Raji (cell line): ENCODE data around the gene STK11IP.

ENCODE experiments used
- POLR2A ChIP-seq: IDR thresholded peaks from 2 replicates; pipeline ENCODE4 v1.6.1; 2011; ENCODE audit warnings: low read depth, low read length, control low read depth; ENCODE audit not compliant: insufficient read depth

Gene STK11IP

DNA sequence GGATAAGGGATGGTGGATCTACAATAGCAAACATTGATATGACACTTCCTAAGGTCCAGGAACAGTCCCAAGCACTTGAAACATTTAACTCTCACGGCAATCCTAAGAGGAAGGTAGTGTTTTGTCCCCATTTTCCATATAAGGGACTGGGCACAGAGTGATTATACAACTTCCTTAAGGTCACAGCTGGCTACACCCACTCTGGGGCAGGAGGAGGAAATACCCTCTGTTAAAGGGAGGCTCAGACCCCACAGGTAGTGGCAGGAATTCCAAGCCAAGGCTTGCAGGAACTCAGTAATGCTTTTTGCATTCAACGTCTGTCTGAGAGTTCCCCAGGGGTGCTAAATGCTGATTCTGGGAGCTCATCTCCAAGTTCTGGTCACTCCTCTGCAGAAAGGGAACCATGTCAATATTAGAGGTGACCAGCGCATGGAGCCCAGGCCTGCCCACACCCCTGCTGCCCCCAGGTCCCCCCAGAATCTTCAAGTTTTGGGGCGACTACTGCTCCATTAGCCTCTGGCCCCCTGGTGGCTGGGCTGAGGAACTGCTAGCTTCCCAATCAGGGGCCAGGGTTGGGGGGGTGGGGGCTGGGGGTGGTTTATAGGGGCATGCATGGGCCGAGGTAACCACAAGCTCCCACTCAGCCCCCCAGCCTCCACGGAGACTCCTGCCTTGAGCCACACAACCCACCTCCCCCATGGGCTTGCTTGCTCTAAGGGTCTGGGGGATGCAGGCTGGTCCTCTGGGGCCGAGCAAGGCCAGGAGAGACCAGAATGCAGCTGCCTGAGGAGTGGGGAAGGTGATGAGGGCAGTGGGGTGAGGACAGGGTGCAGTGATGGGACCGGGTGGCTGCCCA, 37.4 kb upstream of the STK11IP start:
- no peak for TF ChIP-seq POLR2A

DNA sequence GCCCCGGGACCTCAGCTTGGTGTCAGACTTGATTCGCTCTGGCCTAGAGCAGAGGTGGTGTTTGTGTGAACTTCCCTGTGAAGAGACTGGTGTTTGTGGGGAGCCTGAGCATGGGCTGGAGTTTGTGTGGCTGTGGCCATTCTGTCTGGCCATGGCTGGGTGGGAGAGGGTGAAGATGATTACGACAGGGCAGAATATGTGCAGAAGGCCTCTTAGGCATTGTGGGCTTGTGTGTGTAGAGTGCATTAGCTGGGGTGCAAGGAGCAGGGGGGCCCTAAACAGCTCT, 36.8 kb upstream of the STK11IP start:
- TF ChIP-seq POLR2A, result no peak

DNA sequence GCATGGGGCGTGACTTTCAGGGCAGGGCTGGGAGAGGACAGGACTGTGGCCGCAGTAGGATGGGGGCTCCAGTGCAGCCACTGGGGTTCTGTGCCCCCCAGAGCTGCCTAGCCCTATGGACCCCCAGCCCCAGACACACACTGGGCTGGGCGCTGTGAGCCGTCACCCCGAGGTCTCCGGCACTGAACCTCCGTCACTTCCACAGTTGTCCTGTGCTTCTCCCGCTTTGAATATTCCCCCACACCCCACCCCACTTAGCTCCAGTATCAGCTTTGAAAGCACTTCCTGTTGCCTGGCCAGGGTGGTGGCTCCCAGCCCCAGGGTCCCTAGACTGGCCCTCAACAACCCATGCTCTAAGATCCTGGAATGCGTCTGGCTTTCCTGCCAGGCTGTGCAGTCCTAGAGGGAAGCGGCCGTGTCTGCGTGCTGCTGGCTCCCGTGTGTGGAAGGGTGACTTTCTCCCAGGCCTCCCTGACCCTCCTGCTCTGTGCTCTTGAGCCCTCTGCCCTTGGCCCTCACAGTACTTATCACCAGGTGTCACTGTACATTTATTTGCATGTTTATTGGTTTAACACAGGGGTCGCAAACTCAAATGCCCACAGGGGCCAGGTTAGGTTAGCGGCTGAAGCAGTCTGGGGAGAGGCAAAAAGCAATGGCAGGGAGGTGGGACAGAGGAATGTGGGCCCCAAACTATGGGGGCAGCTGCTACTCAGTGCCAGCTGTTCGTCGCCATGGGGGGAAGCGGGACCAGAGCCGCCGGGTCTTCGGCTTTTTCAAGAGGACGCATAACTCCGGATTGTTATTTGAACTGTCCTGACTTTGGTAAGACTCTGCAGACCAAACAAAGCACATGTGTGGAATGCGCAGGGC, 36.2 kb upstream of the STK11IP start:
- no peak for TF ChIP-seq POLR2A

DNA sequence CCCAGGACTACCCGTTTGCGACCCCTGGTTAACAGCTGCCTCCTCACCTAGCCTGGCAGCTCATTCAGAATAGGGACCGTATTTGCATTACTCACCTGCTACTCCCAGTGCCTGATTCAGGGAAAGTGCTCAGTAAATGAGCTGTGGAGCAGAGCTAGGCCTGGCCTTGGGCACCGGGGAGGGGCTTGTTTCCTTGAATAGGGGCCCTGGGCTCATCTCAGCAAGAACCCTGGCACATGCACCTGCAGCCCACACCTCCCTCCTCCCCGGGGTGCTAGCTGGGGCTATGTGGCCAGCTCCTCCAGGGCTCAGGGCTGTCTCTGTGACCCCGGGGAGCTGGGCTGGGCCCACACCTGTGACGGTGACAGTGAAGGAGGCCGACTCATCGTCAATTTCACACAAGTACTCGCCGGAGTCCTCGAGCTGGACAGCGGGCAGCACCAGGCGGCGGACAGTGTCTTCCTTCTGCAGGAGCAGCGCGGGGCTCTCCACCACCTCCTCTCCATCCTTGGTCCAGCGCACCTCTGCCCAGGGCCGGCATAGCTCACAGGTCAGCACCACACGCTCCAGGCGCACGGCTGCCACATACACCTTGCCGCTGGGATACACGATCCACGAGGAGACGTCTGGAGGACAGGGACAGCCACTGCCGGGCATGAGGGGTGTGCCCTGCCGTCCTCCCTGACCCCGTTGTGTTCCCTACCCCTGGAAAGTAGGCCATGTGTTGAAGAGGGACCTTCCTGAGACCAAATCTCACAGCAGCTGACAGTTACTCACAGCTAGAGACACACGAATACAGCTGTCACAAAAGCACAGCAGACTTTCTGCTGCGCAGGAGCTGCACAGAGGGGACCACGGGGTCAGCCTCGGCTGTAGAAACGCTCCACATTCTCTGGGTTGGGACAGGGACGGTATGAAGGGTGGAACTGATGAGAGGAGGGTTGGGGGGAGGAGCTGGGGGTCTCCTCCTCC, 35.3 kb upstream of the STK11IP start:
- no peak for TF ChIP-seq POLR2A

DNA sequence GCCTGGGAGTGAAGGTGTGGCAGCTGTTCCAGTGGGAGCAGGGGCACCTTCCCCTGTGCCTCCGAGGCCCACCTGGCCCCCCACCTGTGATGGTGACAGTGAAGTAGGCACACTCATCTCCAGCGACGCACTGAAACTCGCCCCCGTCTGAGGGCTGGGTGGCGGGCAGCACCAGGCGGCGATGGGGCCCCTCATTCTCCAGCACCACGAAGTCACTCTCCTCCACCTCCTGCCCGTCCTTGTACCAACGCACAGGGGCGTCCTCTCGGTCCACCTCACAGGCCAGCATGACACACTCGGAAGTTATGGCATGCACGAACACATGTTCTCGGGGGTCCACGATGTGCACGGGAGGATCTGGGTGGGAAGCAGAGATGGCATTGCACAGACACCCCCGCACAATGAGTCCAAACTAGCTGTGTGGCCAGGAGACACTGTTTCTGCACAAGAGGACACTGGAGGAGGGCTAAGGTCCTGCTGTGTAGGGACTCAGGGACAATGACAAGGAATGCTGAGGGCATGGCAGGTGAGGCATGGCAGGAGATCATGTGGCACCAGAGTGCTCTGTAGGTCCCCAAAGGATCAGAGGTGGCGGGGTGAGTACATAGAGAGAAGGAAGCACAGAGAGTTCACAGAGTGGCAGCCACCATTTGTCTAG, 34.3 kb upstream of the STK11IP start:
- no peak for TF ChIP-seq POLR2A

DNA sequence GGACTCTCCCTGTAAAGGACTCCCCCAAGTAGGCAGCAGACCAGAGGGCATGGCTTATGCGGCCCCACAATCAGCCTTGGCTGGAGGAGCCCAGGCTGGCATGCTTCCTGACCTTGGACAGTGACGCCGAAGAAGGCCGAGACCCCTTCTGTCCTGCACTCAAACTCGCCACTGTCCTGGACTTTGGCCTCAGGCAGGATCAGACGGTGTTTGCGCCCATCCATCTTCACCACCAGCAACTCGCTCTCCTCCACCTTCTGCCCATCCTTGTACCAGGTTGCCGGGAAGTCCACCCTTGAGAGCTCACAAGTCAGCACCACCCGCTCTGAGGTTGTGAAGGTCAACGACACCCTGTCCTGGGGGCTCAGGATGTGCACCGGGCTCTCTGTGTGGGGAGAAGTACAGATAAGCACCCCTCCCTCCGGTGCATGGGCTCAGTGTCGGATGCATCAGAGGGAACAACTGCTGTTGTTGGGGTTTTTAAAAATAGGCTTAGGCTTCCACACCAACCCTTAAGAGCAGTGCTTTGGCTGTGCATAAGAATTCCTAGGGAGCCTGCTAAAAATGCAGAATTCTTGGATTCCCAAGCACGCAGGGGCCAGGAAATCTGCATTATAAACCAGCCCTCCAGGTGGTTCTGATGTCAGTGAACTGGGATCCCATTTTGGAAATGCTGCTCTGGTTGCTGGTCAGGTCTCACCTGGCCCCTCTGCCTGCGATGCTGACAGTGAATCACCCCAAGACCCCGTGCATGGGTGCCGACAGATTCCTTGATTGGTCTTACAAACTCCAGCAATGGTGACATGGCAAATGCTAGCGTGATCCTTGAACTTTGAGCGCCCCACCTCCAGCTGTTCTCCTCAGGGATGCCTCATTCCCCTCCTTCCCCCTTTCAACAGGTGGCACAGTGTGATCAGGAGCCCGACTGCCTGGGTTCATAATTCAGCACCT, 32.3 kb upstream of the STK11IP start:
- TF ChIP-seq POLR2A, result no peak

DNA sequence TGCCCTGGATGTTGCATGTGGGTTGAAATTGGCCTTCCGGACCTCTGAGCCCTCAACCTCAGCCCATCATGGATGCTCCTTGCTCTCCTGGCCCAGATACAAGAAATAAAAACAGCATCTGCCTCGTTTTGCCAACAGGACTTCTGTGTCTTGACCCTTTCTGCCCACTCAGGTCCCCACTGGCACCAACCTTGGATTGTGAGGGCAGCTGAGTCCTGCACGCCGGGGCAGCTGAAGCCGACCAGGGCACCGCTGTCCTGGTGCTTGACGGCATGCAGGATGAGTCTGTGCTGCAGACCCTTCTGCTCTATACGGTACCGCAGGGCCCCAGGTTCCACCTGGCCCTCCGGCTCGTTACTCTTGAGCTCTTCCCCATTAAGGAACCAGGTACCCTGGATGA, 31.0 kb upstream of the STK11IP start:
- TF ChIP-seq POLR2A, result no peak

DNA sequence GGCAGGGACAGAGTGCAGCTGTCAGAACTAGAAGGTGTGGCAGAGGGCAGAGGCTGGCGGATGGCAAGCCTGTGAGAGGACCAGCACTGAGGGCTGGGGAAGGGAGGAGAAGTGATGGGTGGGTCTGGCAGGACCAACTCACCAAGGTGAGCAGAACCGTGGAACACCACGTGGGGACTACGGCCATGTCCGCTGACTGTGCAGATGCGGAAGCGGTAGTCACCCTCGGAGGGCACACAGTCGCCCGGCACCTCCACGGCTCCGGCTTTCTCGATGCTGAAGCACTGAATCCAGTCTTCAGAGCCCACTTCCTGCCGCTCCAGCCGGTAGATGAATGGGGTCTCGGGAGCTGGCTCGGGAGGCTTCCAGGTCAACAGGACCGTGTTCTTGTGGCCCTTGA, 30.5 kb upstream of the STK11IP start:
- TF ChIP-seq POLR2A, result no peak

DNA sequence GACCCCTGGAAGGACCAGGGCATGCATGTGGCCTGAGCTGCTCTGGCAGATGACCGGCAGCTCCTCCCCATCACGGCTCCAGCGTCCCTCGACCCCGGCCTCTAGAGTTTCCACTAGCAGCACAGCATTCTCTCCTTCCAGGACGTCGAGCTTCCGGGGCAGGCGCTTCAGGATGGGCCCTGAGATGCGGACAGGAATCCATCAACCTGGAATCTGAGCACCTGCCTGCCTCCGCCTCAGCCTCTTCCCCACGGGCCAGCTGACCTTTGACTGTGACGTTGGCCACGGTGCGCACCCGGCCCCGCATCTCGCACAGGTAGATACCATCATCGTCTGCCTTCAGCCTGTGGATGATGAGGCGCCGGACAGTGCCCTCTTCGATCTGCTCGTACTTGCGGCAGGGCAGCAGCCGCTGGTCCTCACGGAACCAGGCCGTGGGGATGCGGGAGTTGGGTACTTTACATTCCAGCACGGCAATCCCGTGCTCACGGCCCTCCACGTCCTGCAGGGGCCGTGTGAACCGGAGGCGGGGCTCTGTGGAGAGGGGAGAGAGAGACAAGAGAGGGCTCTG, 29.8 kb upstream of the STK11IP start:
- no peak for TF ChIP-seq POLR2A

DNA sequence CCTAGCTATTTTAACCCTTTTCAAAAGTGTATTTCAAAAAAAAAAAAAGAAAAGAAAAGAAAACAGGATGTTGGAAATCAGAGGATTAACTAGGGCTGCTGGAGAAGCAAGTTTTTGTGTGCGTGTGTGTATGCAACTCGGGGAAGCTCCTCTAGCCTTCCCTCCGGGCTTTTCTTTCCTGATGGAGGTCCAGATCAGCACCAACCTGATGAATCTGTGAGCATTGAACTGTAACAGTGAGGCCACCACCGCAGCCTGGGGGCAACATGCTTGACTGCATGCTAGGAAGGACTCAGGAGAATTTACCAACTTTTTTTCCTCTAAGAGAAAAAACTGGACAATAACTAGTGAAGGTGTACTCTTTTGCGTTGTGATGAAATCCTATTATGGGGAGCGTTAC, 28.6 kb upstream of the STK11IP start:
- TF ChIP-seq POLR2A, result no peak

DNA sequence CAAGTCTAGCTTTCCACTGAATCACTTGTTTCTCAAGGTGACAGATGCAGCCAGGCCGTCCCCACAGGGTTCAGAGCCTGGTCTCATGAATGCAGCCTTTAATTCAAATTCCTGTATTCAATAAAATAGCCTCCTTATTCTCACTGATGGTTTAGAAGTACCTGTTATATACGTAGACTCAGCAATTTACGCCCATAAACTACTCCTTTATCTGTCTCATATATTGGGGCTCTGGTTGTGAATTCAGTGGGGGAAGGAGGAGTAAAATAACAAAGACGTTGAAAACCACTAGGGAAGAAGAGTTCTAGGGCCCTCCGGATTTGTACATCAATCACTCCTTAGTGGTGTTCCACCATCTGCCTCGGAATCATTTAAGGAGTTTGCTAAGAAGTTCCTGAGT, 28.0 kb upstream of the STK11IP start:
- no peak for TF ChIP-seq POLR2A

DNA sequence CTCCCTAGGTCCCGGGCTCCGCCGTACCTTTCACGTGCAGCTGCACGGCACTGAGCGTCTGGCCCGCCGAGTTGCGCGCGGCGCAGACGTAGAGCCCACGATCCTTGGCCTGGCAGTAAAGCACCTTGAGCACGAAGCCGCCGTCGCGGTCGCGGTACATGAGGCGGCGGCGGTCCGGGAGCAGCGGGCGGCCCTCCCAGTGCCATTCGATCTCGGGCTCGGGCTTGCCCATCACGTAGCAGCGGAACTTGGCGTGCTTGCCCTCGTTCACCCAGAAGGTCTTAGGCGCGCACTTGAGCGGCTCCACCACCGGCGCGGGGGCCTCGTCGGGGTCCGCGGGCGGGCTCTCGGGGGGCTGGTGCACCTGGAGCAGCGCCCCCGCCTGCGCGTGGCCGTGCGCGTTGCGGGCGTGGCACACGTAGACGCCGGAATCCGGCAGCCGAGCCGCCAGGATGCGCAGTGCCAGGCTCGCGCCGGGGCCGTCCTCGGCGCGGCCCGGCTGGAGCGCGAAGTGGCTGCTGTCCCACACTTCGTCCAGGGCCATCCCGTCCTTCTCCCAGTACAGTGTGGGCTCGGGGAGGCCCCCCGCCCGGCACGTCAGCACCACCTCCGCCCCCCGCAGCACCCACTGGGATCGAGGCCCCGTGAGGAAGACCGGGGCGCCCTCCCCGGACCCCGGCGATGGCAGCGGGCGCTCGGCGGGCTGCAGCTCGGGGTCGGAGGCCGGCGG, 27.3 kb upstream of the STK11IP start:
- no peak for TF ChIP-seq POLR2A

DNA sequence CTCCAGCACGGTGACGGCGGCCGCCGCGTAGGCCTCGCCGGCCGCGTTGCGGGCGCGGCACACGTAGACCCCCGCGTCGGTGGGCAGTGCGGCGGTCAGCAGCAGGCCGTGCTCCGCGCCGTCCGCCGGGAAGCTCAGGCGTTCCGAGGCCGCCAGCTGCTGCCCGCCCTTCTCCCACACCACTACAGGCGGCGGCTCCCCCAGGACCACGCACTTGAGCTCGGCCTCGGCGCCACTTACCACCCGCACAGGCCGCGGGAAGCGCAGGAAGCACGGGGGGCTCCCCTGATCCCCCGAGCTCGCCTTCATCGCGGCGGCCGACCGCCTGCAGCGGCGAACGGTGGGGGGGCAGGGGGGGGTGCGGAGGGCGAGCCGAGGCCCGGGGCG, 26.7 kb upstream of the STK11IP start:
- TF ChIP-seq POLR2A, result no peak
